ENCODE data around the gene GHRH.

Gene GHRH

GRCh38 chr20:37293301-37293943 is 31.8 kb upstream of the GHRH start:
- DNase-seq (ENCODE audit: extremely low read depth, low read depth), result no peak
- no peak for TF ChIP-seq CTCF (IDR thresholded peaks at IDR 0.05; ENCODE audit: low read depth, low read length, missing control alignments)
- H3K4me3 ChIP-seq (replicated peaks; ENCODE audit: low read depth, low read length), result no peak overlapping the region

DNA sequence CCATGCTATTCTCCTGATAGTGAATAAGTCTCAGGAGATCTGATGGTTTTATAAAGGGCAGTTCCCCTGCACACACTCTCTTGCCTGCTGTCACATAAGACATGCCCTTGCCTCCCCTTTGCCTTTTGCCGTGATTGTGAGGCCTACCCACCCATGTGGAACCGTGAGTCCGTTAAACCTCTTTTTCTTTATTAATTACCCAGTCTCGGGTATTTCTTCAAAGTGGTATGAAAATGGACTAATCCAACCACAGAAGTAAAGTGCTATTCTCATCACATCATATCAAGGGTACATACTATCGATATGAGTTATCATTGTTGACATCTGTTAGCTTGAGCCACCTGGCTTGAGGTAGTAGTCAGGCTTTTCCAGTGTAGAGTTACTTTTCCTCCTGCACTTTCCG is 30.1 kb upstream of the GHRH start:
- H3K4me3 ChIP-seq (replicated peaks; ENCODE audit: low read depth, low read length), result no peak overlapping the region
- no peak for DNase-seq (ENCODE audit: extremely low read depth, low read depth)

GRCh38 chr20:37290158-37290810 is 28.7 kb upstream of the GHRH start:
- H3K4me3 ChIP-seq (replicated peaks; ENCODE audit: low read depth, low read length), result peak overlapping the region; percentile 91
- no peak for TF ChIP-seq CTCF (IDR thresholded peaks at IDR 0.05; ENCODE audit: low read depth, low read length, missing control alignments)
- DNase-seq (ENCODE audit: extremely low read depth, low read depth), result no peak

More for the DNA sequence above, 30.1 kb upstream of the GHRH start:
- no peak for TF ChIP-seq CTCF (IDR thresholded peaks at IDR 0.05; ENCODE audit: low read depth, low read length, missing control alignments)

GRCh38 chr20:37288091-37288490 is 26.5 kb upstream of the GHRH start:
- DNase-seq (ENCODE audit: extremely low read depth, low read depth), result no peak
- no peak overlapping the region for H3K4me3 ChIP-seq (replicated peaks; ENCODE audit: low read depth, low read length)
- no peak for TF ChIP-seq CTCF (IDR thresholded peaks at IDR 0.05; ENCODE audit: low read depth, low read length, missing control alignments)

GRCh38 chr20:37285664-37286374 is 24.2 kb upstream of the GHRH start:
- no peak for DNase-seq (ENCODE audit: extremely low read depth, low read depth)
- TF ChIP-seq CTCF (IDR thresholded peaks at IDR 0.05; ENCODE audit: low read depth, low read length, missing control alignments), result no peak
- H3K4me3 ChIP-seq (replicated peaks; ENCODE audit: low read depth, low read length), result no peak overlapping the region

DNA sequence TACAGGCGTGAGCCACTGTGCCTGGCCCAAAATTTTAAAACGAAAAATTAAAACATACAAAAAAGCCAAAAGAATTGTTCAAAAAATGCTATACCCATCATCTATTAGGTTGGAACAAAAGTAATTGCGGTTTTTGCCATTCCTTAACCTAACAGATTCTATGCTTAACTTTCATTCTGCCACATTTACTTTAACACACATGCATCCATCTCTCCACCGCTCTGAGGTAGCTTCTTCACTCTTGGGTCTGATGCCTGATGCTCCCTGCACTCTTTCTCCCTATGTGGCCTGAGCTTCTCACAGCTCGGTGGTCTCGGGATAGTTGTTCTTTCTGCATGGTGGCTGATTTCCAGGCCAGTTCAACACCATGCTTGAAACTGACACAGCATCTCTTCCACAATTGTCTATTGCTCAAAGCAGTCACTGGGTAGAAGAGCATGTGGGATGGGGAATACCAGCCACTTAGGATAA is 23.1 kb upstream of the GHRH start:
- H3K4me3 ChIP-seq (replicated peaks; ENCODE audit: low read depth, low read length), result no peak overlapping the region
- no peak for TF ChIP-seq CTCF (IDR thresholded peaks at IDR 0.05; ENCODE audit: low read depth, low read length, missing control alignments)
- DNase-seq (ENCODE audit: extremely low read depth, low read depth), result no peak
